Left kidney (tissue), 1 donor: ENCODE measurements around the gene CCR5AS.
"Not testable (repeated sequence)": the region's sequence is repeated elsewhere in the genome, so short reads cannot be mapped to it uniquely, and the experiment has no call there.

Source experiments
- DNase-seq: peaks from one replicate; pipeline ENCODE4 v3.0.0-alpha.2; 2013

Gene CCR5AS

GRCh38 chr3:46429250-46429649, 22.4 kb upstream of the CCR5AS start:
- no peak for DNase-seq

- no peak for DNase-seq
Observed at GRCh38 chr3:46427916-46428833, 21.3 kb upstream of the CCR5AS start.

- not testable (repeated sequence) for DNase-seq
Observed at GRCh38 chr3:46427404-46427803, 20.5 kb upstream of the CCR5AS start.

- DNase-seq, result not testable (repeated sequence)
Observed at GRCh38 chr3:46426476-46426875, 19.6 kb upstream of the CCR5AS start.

GRCh38 chr3:46423588-46423987, 16.7 kb upstream of the CCR5AS start:
- no peak for DNase-seq

DNA sequence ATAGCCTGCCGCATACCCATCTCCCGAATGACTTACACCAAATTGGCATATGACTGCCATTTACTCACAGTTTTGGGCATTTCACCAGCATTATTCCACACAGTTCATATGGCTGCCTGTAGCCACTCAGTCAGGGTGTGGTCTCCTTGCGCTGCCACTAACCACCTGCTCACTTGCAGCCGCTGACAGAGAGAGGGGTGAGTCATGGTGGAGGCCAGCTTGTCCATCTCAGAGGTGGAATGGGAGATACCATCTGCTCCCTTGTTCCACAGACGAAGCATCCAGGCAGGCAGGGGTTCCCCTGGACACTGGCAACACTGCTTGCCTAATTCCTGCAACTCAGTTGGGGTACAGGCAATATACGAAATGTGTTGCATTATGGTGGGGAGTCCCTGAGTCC, 15.8 kb upstream of the CCR5AS start:
- DNase-seq, result no peak

- DNase-seq, result no peak
Observed at GRCh38 chr3:46420931-46421330, 14.1 kb upstream of the CCR5AS start.

- DNase-seq, result no peak
Observed at GRCh38 chr3:46419816-46420215, 12.9 kb upstream of the CCR5AS start.

GRCh38 chr3:46417841-46418611, 11.2 kb upstream of the CCR5AS start:
- no peak for DNase-seq

DNA sequence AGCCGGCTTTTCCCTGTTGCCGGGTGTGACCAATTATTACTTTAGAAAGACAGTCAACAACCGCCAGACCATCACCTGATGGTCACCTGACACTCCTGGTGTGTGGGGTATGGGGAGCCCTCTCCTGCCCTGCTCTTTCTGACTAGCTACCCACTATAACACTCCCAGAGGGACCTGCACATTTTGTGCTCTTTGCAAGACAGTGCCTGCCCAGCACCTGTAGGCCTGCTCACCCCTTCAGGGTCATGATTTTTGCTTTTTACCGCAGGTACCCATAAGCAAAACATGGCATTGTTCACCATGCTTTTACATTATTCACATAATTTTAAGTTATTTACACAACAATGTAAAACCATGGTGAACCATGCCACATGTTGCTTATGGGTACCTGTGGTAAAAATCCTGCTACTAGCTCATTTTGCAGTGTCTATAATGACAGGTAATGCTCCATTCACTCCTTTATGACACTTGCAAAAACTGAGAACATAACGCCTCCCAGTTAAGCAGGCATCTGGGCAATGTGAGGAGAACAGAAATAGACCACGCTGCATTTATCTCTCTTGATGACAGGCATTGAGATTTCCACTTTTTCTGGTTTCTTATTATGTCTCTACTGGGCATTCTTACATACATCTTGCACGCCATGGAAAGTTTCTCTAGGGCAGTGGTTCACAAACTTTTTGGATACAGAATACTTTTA, 10.1 kb upstream of the CCR5AS start:
- no peak for DNase-seq

DNA sequence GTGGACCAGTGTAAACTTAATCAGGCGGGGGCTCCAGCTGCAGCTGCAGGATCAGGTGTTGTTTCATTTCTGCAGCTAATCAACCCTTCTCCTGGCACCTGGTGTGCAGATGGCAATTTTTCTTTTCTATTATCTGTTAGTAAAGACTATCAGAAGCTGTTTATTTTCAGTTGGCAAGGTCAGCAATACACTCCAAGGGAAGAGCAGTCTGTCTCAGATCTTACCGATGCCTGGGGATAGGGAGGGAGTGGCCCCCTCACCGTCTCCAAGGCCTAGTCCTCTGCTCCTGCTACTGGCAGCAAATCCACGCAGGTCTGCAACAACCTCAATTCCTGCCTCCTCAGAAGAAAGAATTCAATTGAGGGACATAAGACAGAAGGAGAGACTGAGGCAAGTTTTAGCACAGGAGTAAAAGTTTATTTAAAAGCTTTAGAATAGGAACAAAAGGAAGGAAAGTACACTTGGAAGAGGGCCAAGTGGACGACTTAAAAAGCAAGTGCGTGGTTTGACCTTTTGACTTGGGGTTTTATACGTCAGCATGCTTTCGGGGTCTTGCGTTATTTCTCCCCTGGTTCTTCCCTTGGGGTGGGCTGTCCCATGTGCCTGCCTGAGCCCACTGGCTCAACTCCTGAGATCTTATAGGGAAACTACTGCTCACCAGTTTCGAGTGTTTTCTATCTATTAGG, 9.4 kb upstream of the CCR5AS start:
- no peak for DNase-seq

DNA sequence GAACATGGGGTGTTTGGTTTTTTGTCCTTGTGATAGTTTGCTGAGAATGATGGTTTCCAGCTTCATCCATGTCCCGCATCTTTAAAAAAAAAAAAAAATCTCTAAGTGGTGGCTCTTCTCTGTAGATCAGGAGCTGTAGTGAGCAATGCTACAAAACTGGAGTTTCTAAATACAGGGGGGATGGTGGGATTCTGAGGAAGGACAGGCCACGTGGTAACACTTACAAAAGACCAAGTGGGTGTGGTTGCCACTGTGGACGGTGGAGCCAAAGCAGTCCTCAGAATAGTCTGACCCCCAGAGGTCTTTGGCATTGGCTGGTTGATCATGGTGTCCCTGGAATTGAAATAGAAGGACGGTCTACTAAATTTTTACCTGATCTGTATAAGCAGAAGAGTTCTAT, 7.9 kb upstream of the CCR5AS start:
- DNase-seq, result no peak

DNA sequence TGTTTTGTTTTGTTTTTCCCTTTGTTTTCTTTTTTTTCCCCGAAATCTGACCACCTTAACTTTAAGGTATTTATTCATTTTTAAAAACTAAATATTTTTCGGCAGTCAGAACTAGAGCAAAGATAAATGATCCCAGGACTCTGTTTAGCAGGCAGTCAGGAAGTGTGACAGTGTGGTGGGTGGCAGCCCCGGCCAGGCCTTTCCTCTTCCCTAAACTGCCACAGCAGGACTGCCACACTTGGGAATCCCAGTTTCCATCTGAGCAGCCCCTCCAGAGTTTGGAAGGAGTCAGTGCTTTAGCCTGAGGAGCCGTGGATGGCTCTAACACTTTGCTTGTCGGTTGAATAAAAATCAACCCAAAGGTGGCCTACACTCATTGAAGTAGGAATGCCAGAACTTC, 7.1 kb upstream of the CCR5AS start:
- no peak for DNase-seq

DNA sequence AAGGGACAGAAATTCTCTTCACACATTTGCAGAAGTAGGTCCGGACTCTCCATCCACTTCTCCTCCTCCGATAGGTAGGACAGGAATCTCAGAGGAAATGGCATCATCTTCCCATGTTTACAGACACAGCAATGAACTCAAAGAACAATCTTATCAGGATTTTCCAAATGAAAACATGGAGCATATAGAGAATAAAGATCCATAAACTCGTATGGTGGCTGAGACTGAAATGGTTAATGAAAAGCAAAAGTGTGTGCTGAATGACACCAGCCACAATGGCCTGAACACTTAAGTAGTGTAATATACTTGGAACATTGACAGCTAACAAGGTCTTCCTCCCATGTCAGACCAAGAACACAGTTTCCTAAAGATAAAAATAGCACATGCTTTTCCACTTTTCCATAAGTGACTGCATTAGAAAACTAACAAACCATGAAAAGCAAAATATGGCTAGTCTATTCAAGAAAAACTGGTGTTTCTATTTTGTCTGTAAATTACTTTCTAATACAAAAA, 6.0 kb upstream of the CCR5AS start:
- DNase-seq, result no peak

DNA sequence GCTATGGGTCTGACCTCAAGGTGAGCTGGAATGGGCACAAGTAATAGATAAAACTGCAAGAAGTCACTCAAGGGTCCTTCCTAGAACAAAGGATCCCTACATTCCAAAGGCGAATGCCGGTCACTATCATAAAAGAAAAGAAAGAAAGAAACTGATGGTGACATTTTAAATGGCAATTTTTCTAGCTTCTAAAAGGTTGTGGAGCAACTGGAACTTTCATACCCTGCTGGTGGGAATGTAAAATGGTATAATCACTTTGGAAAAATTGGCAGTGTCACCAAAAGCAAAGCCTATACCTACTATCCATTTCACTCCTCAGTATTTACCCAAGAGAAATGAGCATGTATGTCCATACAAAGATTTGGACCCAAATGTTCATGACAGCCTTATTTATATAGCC, 4.4 kb upstream of the CCR5AS start:
- DNase-seq, result no peak

- no peak for DNase-seq
Observed at GRCh38 chr3:46410669-46411068, 3.8 kb upstream of the CCR5AS start.

GRCh38 chr3:46409739-46410489, 3.0 kb upstream of the CCR5AS start:
- DNase-seq, result no peak

DNA sequence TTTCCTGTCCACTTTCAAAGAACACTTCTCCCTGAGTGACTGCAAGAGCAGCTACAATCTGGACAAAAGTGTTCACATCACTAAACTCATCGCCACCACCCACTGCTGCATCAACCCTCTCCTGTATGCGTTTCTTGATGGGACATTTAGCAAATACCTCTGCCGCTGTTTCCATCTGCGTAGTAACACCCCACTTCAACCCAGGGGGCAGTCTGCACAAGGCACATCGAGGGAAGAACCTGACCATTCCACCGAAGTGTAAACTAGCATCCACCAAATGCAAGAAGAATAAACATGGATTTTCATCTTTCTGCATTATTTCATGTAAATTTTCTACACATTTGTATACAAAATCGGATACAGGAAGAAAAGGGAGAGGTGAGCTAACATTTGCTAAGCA, 2.0 kb upstream of the CCR5AS start:
- DNase-seq, result no peak

GRCh38 chr3:46407970-46408369, 1.1 kb upstream of the CCR5AS start:
- no peak for DNase-seq

DNA sequence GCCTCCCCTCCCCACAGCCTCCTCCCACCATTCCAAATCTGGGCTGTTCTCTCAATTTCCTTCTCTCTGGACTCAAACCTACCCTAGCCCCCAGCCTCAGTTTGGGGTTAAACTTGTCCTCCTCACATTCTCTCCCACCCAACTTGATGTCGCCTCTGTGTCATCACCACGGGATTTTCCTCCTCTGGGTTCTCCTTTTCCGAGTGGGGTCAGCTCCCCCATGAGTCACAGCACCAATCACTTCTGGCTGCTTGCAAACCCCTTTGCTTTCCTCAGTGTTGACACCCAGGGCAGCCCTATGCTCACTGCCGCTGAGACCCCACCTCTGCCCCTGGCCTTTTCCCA, 451 bp downstream of the CCR5AS start:
- DNase-seq, result no peak

DNA sequence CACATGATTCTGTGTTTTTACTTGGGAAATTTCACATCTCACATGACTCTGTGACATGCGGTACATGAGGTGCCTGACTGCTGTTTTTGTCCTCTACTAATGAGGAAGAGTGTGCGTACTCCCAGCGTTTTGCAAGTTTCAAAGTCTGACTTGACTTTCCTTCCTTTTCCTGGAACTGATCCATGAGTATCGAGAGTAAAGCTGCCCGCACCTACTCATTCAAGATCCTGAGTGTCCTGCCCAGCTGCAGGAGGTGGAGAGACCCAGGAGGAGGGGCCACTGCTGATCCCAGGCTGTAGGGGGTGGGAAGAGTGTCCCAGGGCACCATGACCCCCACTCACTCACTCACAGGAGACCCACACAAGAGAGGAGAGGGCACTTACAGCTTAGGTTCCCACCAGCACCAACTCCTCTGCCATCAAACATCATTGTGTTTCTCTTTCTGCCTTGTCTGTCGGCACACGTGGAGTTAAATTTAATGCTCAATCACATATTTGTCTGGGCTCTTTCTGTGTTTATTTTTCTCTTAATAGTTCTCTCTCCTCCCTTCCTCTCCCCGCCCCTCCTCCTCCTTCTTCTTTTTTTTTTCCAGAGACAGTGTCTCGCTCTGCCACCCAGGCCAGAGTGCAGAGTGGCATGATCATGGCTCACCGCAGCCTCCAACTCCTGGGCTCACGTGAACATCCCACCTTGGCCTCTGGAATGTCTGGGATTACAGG, 1.4 kb downstream of the CCR5AS start:
- DNase-seq, result no peak
